Measurements from ENCODE around the gene PRAMEF9. TPM values are rescaled to one million over a fixed set of nuclear protein-coding genes. Genes with fewer than 3 reads are reported as not detected.

The PRAMEF9 gene
- total RNA-seq: not detected

GRCh38 chr1:13171548-13171947 lies at the start of gene PRAMEF9:
PRAMEF9 (plus strand) TSS chr1:13171848; CDS start chr1:13175281, 3,433 bp downstream.

DNA sequence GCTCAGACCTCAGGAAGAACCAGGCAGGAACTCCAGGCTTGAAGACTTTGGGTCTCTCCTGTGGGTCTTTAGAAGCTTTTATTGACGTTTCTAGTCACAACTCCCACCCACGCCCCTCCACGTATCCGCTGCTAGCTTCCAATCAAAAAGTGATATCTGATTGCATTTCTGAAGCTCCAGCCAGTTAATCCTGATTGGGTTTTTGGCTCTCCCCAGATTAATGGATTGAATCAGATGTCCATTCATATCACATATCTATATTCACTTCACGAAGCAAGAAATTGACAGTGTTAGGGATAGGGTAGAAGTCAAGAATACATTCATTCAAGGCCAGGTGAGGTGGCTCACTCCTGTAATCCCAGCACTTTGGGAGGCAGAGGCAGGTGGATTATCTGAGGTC lies 15.7 kb upstream of the PRAMEF9 start, which contains the start of gene PRAMEF26:
Gene PRAMEF26 (minus strand): TSS at position 101 of the 400 bp plus-strand sequence. CDS start 2,914 bp downstream, outside the sequence.

DNA sequence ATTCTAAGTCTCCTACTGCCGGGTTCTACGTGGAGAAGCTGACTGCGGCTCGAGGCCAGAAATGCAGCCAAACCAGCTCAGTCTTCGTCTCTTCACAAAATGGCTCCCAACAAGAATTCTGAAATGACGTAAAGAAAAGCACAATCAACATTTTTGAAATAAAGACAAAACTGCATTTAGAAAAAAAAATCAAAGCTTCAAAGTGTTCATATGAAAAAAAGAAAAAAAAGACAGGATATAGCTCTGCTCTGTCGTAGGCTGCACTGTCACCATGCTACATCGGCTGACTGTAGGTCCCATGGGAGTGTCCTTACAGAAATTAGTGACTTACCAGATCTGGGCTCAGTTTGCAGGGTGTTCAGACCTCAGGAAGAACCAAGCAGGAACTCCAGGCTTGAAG lies 6.1 kb upstream of the PRAMEF9 start, which contains the start of gene HNRNPCL4:
Gene HNRNPCL4 (minus strand): TSS at position 101 of the 400 bp plus-strand sequence. CDS start 164 bp downstream, outside the sequence.

DNA sequence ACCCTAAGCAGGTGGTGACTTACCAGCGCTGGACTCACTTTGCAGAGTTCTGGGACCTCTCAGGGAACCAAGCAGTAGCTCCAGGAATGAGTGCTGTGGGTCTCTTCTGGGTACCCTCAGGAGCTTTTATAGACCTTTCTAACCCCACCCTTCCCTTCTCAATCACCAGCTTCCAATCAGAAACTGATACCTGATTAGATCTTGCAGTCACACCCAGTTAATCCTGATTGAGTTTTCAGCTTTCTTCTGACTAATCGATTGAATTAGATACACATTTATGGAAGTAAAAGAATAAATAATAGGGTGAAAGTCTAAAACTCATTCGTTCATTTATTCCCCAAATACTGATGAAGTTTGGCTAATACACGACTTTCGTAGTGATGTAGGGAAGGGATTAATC lies 29.7 kb downstream of the PRAMEF9 start, which contains the start of gene PRAMEF13:
Gene PRAMEF13 (minus strand): TSS at position 101 of the 400 bp plus-strand sequence. CDS start 1,820 bp downstream, outside the sequence.

DNA sequence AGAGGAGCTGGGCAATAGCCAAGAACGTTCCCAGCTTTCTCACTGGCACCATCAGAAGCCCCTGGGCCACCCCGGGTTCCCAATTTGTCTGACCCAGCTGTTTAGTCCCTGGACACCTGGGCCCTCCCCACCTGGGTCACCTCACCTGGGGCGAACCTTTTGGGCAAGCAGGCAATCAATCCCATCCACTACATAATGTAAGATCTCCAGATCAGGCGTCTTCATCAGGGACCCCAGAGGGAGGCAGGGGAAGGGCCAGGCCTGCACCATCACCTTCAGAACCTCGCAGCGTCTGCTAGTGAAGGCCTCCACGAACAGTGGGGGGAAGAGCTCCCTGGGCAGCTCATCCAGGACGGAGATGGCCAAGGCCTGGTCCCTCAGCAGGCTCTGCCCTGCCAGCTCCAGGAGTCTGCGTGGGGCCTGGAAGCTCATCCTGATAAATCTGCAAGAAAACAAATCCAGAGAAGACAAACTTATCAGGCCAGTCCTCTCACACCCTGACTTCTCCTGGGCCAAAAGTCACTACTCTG lies 54.1 kb downstream of the PRAMEF9 start, which contains the start of gene PRAMEF18:
Gene PRAMEF18 (minus strand): TSS at position 480 of the 530 bp plus-strand sequence. CDS start 48 bp downstream, at position 432.

Other genes starting within 250 kb of the PRAMEF9 start
- not detected for gene PRAMEF6, start 224.3 kb upstream of the PRAMEF9 start, total RNA-seq
- not detected for gene PRAMEF27, start 115.3 kb upstream of the PRAMEF9 start, total RNA-seq
- gene HNRNPCL3, start 111.1 kb upstream of the PRAMEF9 start, total RNA-seq: not detected
- gene PRAMEF25, start 101.1 kb upstream of the PRAMEF9 start, total RNA-seq: not detected
- not detected for gene HNRNPCL2, start 55.0 kb upstream of the PRAMEF9 start, total RNA-seq
- gene PRAMEF26, start 15.8 kb upstream of the PRAMEF9 start, total RNA-seq: not detected
- gene HNRNPCL4, start 6.2 kb upstream of the PRAMEF9 start, total RNA-seq: not detected
- not detected for gene PRAMEF13, start 29.6 kb downstream of the PRAMEF9 start, total RNA-seq
- gene PRAMEF18, start 54.3 kb downstream of the PRAMEF9 start, total RNA-seq: not detected
- not detected for gene PRAMEF5, start 82.3 kb downstream of the PRAMEF9 start, total RNA-seq
- not detected for gene PRAMEF8, start 113.3 kb downstream of the PRAMEF9 start, total RNA-seq
- not detected for gene PRAMEF33, start 131.7 kb downstream of the PRAMEF9 start, total RNA-seq
- gene PRAMEF15, start 143.7 kb downstream of the PRAMEF9 start, total RNA-seq: not detected
- gene PRAMEF14, start 175.3 kb downstream of the PRAMEF9 start, total RNA-seq: not detected
- not detected for gene PRAMEF19, start 200.1 kb downstream of the PRAMEF9 start, total RNA-seq
- gene PRAMEF17, start 217.8 kb downstream of the PRAMEF9 start, total RNA-seq: not detected
- not detected for gene PRAMEF20, start 238.6 kb downstream of the PRAMEF9 start, total RNA-seq